ENCODE data around the gene DDX27.
"Not testable (repeated sequence)": the region's sequence is repeated elsewhere in the genome, so short reads cannot be mapped to it uniquely, and the experiment has no call there.

DDX27 gene, protein sequence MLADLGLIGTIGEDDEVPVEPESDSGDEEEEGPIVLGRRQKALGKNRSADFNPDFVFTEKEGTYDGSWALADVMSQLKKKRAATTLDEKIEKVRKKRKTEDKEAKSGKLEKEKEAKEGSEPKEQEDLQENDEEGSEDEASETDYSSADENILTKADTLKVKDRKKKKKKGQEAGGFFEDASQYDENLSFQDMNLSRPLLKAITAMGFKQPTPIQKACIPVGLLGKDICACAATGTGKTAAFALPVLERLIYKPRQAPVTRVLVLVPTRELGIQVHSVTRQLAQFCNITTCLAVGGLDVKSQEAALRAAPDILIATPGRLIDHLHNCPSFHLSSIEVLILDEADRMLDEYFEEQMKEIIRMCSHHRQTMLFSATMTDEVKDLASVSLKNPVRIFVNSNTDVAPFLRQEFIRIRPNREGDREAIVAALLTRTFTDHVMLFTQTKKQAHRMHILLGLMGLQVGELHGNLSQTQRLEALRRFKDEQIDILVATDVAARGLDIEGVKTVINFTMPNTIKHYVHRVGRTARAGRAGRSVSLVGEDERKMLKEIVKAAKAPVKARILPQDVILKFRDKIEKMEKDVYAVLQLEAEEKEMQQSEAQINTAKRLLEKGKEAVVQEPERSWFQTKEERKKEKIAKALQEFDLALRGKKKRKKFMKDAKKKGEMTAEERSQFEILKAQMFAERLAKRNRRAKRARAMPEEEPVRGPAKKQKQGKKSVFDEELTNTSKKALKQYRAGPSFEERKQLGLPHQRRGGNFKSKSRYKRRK

DNA sequence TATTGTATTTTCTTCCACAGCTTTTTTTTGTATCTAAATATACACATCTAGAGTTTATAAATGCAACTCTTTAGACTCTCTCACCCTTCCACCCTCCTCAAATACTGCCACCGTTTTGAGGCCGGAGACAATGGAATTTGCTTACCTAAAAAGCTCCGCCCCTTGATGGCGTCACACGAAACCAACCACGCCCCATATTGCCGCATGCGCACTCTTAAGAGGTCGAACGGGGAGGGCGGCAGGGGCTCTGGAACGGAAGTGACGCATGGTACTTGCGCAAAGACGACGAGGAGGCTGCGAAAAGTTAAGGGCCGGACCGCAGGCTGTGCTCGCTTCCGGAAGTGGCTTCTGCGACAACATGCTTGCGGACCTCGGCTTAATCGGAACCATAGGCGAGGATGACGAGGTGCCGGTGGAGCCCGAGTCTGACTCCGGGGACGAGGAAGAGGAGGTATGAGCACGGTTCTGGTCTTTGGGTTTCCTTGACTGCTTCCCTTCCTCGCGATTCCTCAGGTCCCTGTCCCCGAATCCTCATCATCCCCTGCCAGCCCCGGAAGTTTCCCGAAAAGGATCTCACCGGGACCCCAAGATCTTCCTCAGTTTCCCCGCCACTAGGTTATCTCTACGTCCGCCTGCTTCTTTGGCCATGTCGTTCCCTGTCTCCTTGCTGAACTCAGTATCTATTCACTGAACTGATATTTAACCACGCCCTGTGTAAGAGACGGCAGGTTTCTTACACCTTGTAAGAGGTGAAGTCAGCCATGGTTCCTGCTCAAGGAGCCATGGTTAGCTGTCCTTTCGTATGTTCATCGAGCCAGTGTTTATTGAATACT lies at the start of gene DDX27:
TSS of gene DDX27 (plus strand) at position 326 of the 833 bp plus-strand sequence. CDS start at position 359, 33 bp downstream.
- DNase-seq: peak; percentile 93 to 97

GRCh38 chr20:49169547-49169946 lies 49.7 kb upstream of the DDX27 start:
- no peak for DNase-seq

DNA sequence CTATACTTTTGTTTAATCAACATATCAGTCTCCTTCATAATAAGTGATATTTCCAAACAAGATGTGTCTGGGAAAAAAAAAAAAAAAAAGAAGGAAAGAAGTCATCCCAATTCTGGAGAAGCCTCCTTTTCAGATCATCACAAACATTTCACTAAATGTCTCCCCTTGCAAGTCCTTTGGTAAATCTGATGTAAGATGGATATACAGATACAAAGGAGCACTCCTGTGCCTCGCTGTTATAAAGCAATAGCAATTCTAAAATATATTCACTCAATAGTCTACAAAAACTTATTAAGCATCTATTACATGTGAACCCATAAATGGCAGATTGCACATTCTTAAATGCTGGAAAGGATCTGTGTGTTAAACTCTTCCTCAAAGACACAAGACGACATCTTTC lies 48.5 kb upstream of the DDX27 start:
- no peak for DNase-seq

GRCh38 chr20:49171909-49172308 lies 47.3 kb upstream of the DDX27 start:
- DNase-seq: no peak

- DNase-seq: no peak
Measured at GRCh38 chr20:49172413-49172812, 46.8 kb upstream of the DDX27 start.

GRCh38 chr20:49174183-49174582 lies 45.0 kb upstream of the DDX27 start:
- no peak for DNase-seq

DNA sequence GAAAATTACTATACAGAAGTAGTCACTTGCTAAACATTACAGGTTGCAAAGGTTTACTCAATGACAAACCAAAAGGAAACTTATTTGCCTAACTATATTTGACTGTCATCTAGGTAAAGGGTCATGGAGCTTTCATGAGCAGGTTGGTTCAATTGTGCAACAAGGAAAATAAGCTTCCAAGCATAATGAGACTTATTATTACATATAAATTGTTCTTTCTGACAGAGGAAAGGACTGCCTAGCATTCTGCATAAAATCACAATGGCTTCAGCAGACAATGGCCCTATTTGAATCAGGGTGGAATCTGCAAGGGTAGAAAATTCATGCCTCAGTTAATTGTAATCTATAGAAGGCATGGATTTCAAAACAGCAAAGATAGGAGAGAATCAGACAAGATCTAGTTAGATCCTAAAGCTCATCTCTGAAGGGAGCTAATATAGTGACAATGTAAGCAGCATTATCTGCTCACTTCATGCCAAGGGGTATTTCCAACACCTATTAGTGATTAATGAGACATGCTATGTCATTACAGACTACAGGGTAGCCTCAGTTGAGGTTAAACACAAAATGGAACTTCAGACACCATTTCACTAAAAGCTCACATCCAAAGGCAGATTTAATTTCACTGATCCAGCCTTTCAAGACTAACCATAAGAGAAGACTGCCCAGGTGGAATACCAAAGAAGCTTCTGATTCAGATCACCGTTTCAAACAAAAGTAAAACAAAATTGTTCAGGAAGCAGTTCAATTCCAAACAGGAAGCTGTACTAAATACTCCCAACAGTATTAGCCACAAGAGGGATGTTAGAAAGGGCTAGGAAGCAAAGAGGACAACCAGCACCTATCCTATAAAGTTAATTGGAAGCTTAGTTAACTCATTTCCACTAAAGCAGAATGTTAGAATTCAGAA lies 39.6 kb upstream of the DDX27 start:
- DNase-seq: no peak

DNA sequence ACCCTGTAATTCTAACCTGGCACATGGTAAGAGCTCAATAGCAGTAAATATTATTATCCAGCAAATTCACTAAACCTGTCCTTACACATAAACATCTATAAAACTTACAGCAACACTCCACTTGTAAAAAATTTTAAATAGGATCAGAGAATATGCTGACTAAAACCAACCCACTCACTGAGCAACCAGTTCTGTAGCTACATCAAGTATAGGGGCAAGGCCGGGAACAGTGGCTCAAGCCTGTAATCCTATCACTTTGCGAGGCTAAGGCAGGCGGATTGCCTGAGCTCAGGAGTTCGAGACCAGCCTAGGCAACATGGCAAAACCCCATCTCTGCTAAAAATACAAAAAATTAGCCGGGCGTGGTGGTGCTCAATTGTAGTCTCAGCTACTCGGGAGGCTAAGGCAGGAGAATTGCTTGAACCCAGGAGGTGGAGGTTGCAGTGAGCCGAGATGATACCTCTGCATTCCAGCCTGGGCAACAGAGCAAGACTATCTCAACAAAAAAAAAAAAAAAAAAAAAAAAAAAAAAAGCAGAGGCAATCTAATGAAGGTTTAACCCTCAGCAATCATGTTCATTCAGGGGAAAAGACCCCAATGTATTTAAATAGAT lies 37.8 kb upstream of the DDX27 start:
- no peak for DNase-seq

DNA sequence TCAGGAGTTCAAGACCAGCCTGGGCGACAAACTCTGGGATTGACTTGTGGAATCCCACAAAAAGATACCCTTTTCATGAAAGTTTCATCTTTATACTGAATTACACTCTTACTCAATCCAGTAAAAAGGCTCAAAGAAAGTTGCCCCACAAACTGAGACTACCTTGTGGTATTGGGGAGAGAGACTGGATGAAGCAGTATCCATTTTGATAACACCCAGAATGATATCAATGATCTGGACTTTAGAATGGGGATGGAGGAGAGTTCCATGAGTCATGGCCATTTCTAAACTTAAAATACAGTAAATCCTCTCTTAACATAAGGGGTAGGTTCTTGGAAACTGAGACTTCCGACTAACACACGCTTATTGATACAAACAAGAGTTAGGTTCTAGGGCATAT lies 35.8 kb upstream of the DDX27 start:
- DNase-seq: no peak

- not testable (repeated sequence) for DNase-seq
Measured at GRCh38 chr20:49184084-49184501, 35.1 kb upstream of the DDX27 start.

DNA sequence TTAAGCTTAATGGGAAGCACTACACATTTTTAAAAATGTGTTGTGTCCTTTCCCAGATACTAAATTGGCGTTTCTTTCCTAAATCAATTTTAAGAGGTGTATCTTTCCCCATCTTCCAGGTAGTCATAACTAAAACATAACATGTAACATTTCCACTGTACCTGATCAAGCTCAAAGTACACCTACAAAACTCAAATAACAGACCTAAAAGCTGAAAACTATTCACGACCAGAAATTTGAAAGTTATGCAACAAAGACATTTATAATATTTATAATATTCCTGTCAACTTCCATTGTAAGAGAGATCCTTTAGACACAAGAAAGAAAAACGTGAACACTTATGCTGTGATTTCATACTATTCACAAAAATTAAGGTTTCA lies 34.5 kb upstream of the DDX27 start:
- DNase-seq: no peak

DNA sequence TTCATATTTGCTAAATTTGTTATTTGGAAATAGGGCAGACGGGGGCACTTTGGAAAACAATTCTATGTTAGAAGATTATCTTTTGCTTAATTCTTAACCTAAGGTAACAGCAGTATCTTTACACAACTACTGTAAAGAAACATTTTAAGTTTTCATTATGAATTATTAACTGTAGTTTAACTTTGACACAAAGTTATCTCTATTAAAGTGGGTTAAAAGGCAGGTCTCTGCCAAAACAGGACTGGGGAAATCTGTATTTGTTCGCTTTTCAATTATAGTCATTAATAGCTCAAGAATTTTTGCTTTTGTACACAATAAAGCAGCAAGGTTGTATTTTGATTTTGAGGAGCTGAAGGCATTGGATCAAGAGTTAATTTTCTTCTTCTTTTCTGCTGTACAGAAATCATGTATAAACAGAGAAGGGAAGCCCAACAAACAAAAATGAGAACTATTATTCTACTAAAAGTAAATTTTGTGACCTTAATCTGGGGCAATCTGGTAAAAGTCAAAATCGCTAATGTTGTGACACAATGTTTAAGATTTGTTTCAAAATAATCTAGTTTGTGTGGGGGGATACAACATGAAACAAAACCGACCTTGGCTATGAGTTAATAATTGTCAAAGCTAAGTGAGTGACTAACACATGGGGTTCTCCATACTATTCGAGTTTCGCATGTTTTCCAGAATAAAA lies 34.0 kb upstream of the DDX27 start:
- DNase-seq: no peak

DNA sequence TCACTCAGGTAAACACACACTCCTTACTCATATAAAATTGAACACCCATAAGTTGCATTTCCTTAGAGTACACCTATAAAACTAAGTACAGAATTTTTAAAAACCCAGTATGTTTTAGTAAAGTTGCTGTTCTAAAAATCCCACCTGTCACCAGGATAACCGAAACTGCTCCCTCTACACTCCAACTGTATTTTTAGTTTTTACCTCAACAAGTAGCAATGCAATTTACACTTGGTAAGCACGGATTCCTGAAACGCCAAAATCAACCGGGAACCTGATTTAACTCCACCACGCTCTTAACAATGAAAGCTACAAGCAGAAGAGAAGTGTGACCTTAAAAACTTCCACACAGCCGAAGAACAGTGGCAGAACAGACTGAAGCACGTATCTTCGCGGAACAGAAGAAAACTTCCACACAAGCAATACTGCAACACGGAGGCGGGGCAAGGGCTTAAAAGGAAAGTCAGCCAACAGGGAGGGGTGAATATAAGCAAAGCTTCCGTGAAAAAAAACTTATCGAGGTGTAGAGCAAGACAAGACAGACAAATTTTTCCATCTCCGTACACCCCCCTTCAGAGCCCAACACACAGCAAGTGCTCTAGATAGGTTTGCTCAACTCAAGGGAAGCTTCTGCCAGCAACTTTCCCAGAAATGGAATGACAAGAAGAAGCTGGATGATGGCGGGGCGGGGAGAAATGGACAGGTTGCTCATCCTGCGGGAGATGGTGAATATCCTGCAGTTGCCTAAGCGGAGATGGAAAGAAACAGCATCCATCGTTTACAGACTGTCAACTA lies 32.5 kb upstream of the DDX27 start:
- DNase-seq: no peak

DNA sequence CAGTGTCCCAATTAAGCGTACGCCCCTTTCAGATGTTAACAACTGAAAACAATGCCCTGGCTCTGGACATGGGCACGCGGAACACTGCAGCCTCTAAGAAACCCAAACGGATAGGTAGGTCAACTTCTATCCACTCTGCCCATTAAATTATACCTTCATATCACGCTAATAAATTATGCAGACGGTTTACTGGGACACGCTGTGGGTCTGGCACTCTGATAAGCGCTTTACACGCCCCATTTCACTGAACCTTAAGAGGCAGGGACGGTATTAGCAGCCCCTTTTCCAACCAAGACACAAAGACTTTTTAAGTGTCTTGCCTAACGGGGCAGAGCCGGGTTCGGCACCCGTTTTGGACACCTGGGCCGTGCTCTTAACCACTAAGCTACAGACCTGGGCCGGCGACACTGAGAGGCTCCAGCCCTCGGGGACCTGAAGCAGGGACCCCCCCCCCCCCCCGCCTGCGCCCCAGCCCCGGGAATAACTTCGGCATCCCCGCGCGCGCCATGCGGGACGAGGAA lies 31.8 kb upstream of the DDX27 start:
- DNase-seq: no peak

- peak; percentile 75 to 94 for DNase-seq
Measured at GRCh38 chr20:49187851-49188641, 31.2 kb upstream of the DDX27 start, which contains the start of gene STAU1. TSS of gene STAU1 (minus strand) at chr20:49188334. CDS start at chr20:49166201, 22,133 bp downstream.

- DNase-seq: not testable (repeated sequence)
Measured at GRCh38 chr20:49192944-49193518, 26.2 kb upstream of the DDX27 start.

DNA sequence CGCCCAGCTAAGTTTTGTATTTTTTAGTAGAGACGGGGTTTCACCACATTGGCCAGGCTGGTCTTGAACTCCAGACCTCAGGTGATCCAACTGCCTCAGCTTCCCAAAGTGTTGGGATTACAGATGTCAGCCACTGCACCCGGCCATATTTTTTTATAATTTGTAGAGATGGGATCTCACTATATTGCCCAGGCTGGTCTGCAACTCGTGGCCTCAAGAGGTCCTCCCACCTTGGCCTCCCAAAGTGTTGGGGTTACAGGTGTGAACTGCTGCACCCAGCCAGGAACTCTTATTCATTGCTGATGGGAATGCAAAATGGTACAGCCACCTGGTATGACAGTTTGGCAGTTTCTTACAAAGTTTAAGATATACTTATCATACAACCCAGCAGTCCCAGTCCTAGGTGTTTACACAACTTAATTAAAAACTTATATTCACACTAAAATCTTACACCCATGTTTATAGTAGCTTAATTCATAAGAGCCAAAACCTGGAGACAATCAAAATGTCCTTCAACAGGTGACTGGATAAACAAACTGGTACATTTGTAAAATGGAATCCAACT lies 19.4 kb upstream of the DDX27 start:
- no peak for DNase-seq

GRCh38 chr20:49203011-49203410 lies 16.2 kb upstream of the DDX27 start:
- DNase-seq: no peak

Measured in NCI-H187 (cell line).